ENCODE data around the gene SNX5. TPM values are rescaled to one million over a fixed set of nuclear protein-coding genes. Genes with fewer than 3 reads are reported as not detected.
A peak's percentile ranks its signal among the peaks of the same experiment; 100 is the strongest.

Gene SNX5
- 45.9 and 57.1 TPM in 2 replicates for total RNA-seq
- 38.6 TPM for polyA plus RNA-seq (2012)

GRCh38 chr20:17968366-17969277 is at the start of gene SNX5, which contains the start of gene MGME1:
SNX5 (minus strand) TSS chr20:17968794; CDS start chr20:17968425, 369 bp downstream.
MGME1 (plus strand) TSS chr20:17969018; CDS start chr20:17969860, 842 bp downstream.
- peak; percentile 100 for DNase-seq (ENCODE audit: low read depth)

GRCh38 chr20:18018100-18018499 is 49.5 kb upstream of the SNX5 start:
- no peak for DNase-seq (ENCODE audit: low read depth)

GRCh38 chr20:18016772-18017171 is 48.2 kb upstream of the SNX5 start:
- no peak for DNase-seq (ENCODE audit: low read depth)

- no peak for DNase-seq (ENCODE audit: low read depth)
Measured at GRCh38 chr20:18014411-18014810, 45.8 kb upstream of the SNX5 start.

- no peak for DNase-seq (ENCODE audit: low read depth)
Measured at GRCh38 chr20:18012901-18013300, 44.3 kb upstream of the SNX5 start.

- no peak for DNase-seq (ENCODE audit: low read depth)
Measured at GRCh38 chr20:18011951-18012645, 43.5 kb upstream of the SNX5 start.

GRCh38 chr20:18011482-18011881 is 42.9 kb upstream of the SNX5 start:
- no peak for DNase-seq (ENCODE audit: low read depth)

GRCh38 chr20:18009116-18009515 is 40.5 kb upstream of the SNX5 start:
- peak; percentile 84 for DNase-seq (ENCODE audit: low read depth)

GRCh38 chr20:18007534-18008292 is 39.1 kb upstream of the SNX5 start:
- peak; percentile 19 for DNase-seq (ENCODE audit: low read depth)

GRCh38 chr20:18006684-18007083 is 38.1 kb upstream of the SNX5 start:
- no peak for DNase-seq (ENCODE audit: low read depth)

- DNase-seq (ENCODE audit: low read depth) = no peak
Measured at GRCh38 chr20:18005990-18006364, 37.4 kb upstream of the SNX5 start.

GRCh38 chr20:18005170-18005989 is 36.8 kb upstream of the SNX5 start:
- peak; percentile 69 for DNase-seq (ENCODE audit: low read depth)

GRCh38 chr20:18004384-18005031 is 35.9 kb upstream of the SNX5 start:
- peak; percentile 82 for DNase-seq (ENCODE audit: low read depth)

- DNase-seq (ENCODE audit: low read depth) = no peak
Measured at GRCh38 chr20:18003897-18004296, 35.3 kb upstream of the SNX5 start.

GRCh38 chr20:18001131-18001921 is 32.7 kb upstream of the SNX5 start:
- DNase-seq (ENCODE audit: low read depth) = peak; percentile 72

GRCh38 chr20:17999566-17999965 is 31.0 kb upstream of the SNX5 start:
- DNase-seq (ENCODE audit: low read depth) = no peak

- DNase-seq (ENCODE audit: low read depth) = no peak
Measured at GRCh38 chr20:17998446-17998845, 29.9 kb upstream of the SNX5 start.

- peak; percentile 71 for DNase-seq (ENCODE audit: low read depth)
Measured at GRCh38 chr20:17995967-17996819, 27.6 kb upstream of the SNX5 start.
